Measurements from ENCODE around the gene BANF2. TPM values are rescaled to one million over a fixed set of nuclear protein-coding genes. Genes with fewer than 3 reads are reported as not detected.
A peak's percentile ranks its signal among the peaks of the same experiment; 100 is the strongest.

Gene BANF2
- total and polyA plus RNA-seq, 2 of the 13 experiments (the other 11 are each of a cell fraction or from before 2014, with no cell fraction given): 0.35 TPM; not detected in 1

GRCh38 chr20:17661121-17661744, 38.5 kb upstream of the BANF2 start (continued):
- TF ChIP-seq MYPOP (CRISPR knock-in tag; IDR thresholded peaks at IDR 0.05) (no peak), YEATS4 (CRISPR knock-in tag; IDR thresholded peaks at IDR 0.05; ENCODE audit: borderline replicate concordance) (no peak), HNRNPLL (IDR thresholded peaks at IDR 0.05; ENCODE audit: low read depth, low read length, poor library complexity, severe bottlenecking) (no peak), CENPX (CRISPR knock-in tag; IDR thresholded peaks at IDR 0.05) (no peak), ZBTB7B (CRISPR knock-in tag; IDR thresholded peaks at IDR 0.05) (no peak; the same call in 1 of the 2 replicates), ZNF660 (CRISPR knock-in tag; IDR thresholded peaks at IDR 0.05; ENCODE audit: borderline replicate concordance, low read depth) (no peak), ZNF292 (CRISPR knock-in tag; IDR thresholded peaks at IDR 0.05; ENCODE audit: borderline replicate concordance, low read depth) (peak; percentile 61; the same call in 1 of the 2 replicates), ZNF850 (CRISPR knock-in tag; conservative IDR thresholded peaks at IDR 0.05) (no peak), NKX3-1 (CRISPR knock-in tag; IDR thresholded peaks at IDR 0.05) (no peak), SNAPC2 (CRISPR knock-in tag; IDR thresholded peaks at IDR 0.05) (no peak), ZBTB33 (CRISPR knock-in tag; IDR thresholded peaks at IDR 0.05) (0 out of 2 replicates have a peak, but pooled peaks have one; percentile 15), U2AF2 (IDR thresholded peaks at IDR 0.05; ENCODE audit: low read depth, low read length) (no peak), ZBTB34 (CRISPR knock-in tag; IDR thresholded peaks at IDR 0.05) (no peak), TBP (CRISPR knock-in tag; IDR thresholded peaks at IDR 0.05) (no peak), PITX1 (CRISPR knock-in tag; IDR thresholded peaks at IDR 0.05) (no peak), ZZZ3 (CRISPR knock-in tag; IDR thresholded peaks at IDR 0.05; ENCODE audit: borderline replicate concordance) (peak; percentile 23; the same call in 1 of the 2 replicates), ZNF18 (CRISPR knock-in tag; IDR thresholded peaks at IDR 0.05; ENCODE audit: insufficient replicate concordance) (peak; percentile 61), RNF2 (conservative IDR thresholded peaks at IDR 0.05; ENCODE audit: low read depth) (no peak), ONECUT2 (CRISPR knock-in tag; IDR thresholded peaks at IDR 0.05) (peak; percentile 56), GFI1 (CRISPR knock-in tag; IDR thresholded peaks at IDR 0.05; ENCODE audit: borderline replicate concordance) (no peak), ZGPAT (CRISPR knock-in tag; IDR thresholded peaks at IDR 0.05) (peak; percentile 58), NFE2 (CRISPR knock-in tag; IDR thresholded peaks at IDR 0.05) (no peak), RAD51 (IDR thresholded peaks at IDR 0.05; ENCODE audit: borderline replicate concordance) (no peak), MIER3 (CRISPR knock-in tag; IDR thresholded peaks at IDR 0.05; ENCODE audit: borderline replicate concordance) (peak; percentile 61; the same call in 1 of the 2 replicates)

Measured in HepG2 (cell line).